ENCODE results near the gene LST1.

The LST1 gene

GRCh38 chr6:31560697-31561058 lies 25.4 kb upstream of the LST1 start:
- no peak for DNase-seq

- DNase-seq = no peak
These were observed 18.3 kb upstream of the LST1 start for GRCh38 chr6:31567531-31568370.

GRCh38 chr6:31568537-31568961 lies 17.5 kb upstream of the LST1 start:
- no peak for DNase-seq

- no peak for DNase-seq
These were observed 16.1 kb upstream of the LST1 start for GRCh38 chr6:31569861-31570536.

- DNase-seq = no peak
These were observed 13.8 kb upstream of the LST1 start, which contains the start of gene LTA for GRCh38 chr6:31572041-31572911. TSS of gene LTA (plus strand) at chr6:31572289. CDS start at chr6:31572743, 454 bp downstream.

GRCh38 chr6:31573239-31574105 lies 12.6 kb upstream of the LST1 start:
- no peak for DNase-seq

GRCh38 chr6:31574106-31575061 lies 11.7 kb upstream of the LST1 start:
- DNase-seq = no peak

- no peak for DNase-seq
These were observed 10.7 kb upstream of the LST1 start, which contains the start of gene TNF for GRCh38 chr6:31575335-31575901. TSS of gene TNF (plus strand) at chr6:31575565. CDS start at chr6:31575742, 177 bp downstream.

GRCh38 chr6:31575952-31576685 lies 10.0 kb upstream of the LST1 start:
- no peak for DNase-seq

- DNase-seq = no peak
These were observed 9.0 kb upstream of the LST1 start for GRCh38 chr6:31576897-31577578.

- DNase-seq = no peak
These were observed 8.5 kb upstream of the LST1 start for GRCh38 chr6:31577579-31577966.

- no peak for DNase-seq
These were observed 7.6 kb upstream of the LST1 start for GRCh38 chr6:31578184-31579118.

GRCh38 chr6:31579119-31579505 lies 7.0 kb upstream of the LST1 start:
- DNase-seq = no peak

- no peak for DNase-seq
These were observed 6.3 kb upstream of the LST1 start for GRCh38 chr6:31579546-31580437.

GRCh38 chr6:31580438-31580740 lies 5.7 kb upstream of the LST1 start:
- DNase-seq = no peak

- peak; percentile 66 for DNase-seq
These were observed 5.2 kb upstream of the LST1 start for GRCh38 chr6:31580807-31581433.

Measured in NCI-H146 (cell line).